ENCODE results near the gene DEDD.

DEDD gene

GRCh38 chr1:161085165-161085564, 47.3 kb downstream of the DEDD start:
- DNase-seq (ENCODE audit: low spot score): no peak
- no peak for TF ChIP-seq CTCF (IDR thresholded peaks at IDR 0.05; ENCODE audit: extremely low read depth, insufficient read depth, missing control alignments)
- in situ Hi-C loops (cut with MboI; ENCODE audit: low pct_unique_long_range_greater_than_20kb, low sequenced_read_pairs, unreplicated experiment): no loop called here

- no peak for TF ChIP-seq CTCF (IDR thresholded peaks at IDR 0.05; ENCODE audit: extremely low read depth, insufficient read depth, missing control alignments)
- no peak for DNase-seq (ENCODE audit: low spot score)
- in situ Hi-C loops (cut with MboI; ENCODE audit: low pct_unique_long_range_greater_than_20kb, low sequenced_read_pairs, unreplicated experiment): no loop called here
These were observed 47.9 kb downstream of the DEDD start for GRCh38 chr1:161084597-161084988.

GRCh38 chr1:161083748-161084596, 48.5 kb downstream of the DEDD start:
- no peak for TF ChIP-seq CTCF (IDR thresholded peaks at IDR 0.05; ENCODE audit: extremely low read depth, insufficient read depth, missing control alignments)
- in situ Hi-C loops (cut with MboI; ENCODE audit: low pct_unique_long_range_greater_than_20kb, low sequenced_read_pairs, unreplicated experiment): no loop called here
- DNase-seq (ENCODE audit: low spot score): no peak

- TF ChIP-seq CTCF (IDR thresholded peaks at IDR 0.05; ENCODE audit: extremely low read depth, insufficient read depth, missing control alignments): no peak
- in situ Hi-C loops (cut with MboI; ENCODE audit: low pct_unique_long_range_greater_than_20kb, low sequenced_read_pairs, unreplicated experiment): no loop called here
- DNase-seq (ENCODE audit: low spot score): no peak
These were observed 49.3 kb downstream of the DEDD start for GRCh38 chr1:161082996-161083747.

GRCh38 chr1:161082483-161082882, 50.0 kb downstream of the DEDD start:
- in situ Hi-C loops (cut with MboI; ENCODE audit: low pct_unique_long_range_greater_than_20kb, low sequenced_read_pairs, unreplicated experiment): no loop called here
- DNase-seq (ENCODE audit: low spot score): no peak
- TF ChIP-seq CTCF (IDR thresholded peaks at IDR 0.05; ENCODE audit: extremely low read depth, insufficient read depth, missing control alignments): no peak

GRCh38 chr1:161081519-161081918, 50.9 kb downstream of the DEDD start:
- DNase-seq (ENCODE audit: low spot score): no peak
- TF ChIP-seq CTCF (IDR thresholded peaks at IDR 0.05; ENCODE audit: extremely low read depth, insufficient read depth, missing control alignments): no peak
- in situ Hi-C loops (cut with MboI; ENCODE audit: low pct_unique_long_range_greater_than_20kb, low sequenced_read_pairs, unreplicated experiment): no loop called here
